WTC11 (cell line): Measurements from ENCODE around the gene HMGXB4. TPM values are rescaled to one million over a fixed set of nuclear protein-coding genes. Genes with fewer than 3 reads are reported as not detected.
A peak's percentile ranks its signal among the peaks of the same experiment; 100 is the strongest.

Source experiments
- ATF2 ChIP-seq: sonication (generic); formaldehyde crosslinking; IDR thresholded peaks from 2 replicates; pipeline ENCODE4 v1.8.1; 2022; ENCODE audit warnings: low read depth, missing genetic modification reagents, borderline replicate concordance
- CREB1 ChIP-seq: sonication (generic); formaldehyde crosslinking; IDR thresholded peaks from 2 replicates; pipeline ENCODE4 v1.8.0; 2023; ENCODE audit warnings: mild to moderate bottlenecking, missing genetic modification reagents
- E2F4 ChIP-seq: sonication (generic); formaldehyde crosslinking; IDR thresholded peaks from 2 replicates; pipeline ENCODE4 v1.8.1; 2022; ENCODE audit warnings: low read depth, mild to moderate bottlenecking, moderate library complexity, missing genetic modification reagents, borderline replicate concordance
- EMX1 ChIP-seq: fragments of 250-450 bp; sonication (Bioruptor Pico); IDR thresholded peaks from 2 replicates; pipeline ENCODE4 v1.8.0; 2021; ENCODE audit warnings: mild to moderate bottlenecking
- ETV6 ChIP-seq: sonication (generic); formaldehyde crosslinking; IDR thresholded peaks from 2 replicates; pipeline ENCODE4 v1.8.1; 2022; ENCODE audit warnings: mild to moderate bottlenecking, missing genetic modification reagents
- FOXK1 ChIP-seq: sonication (generic); formaldehyde crosslinking; IDR thresholded peaks from 2 replicates; pipeline ENCODE4 v1.8.0; 2022; ENCODE audit warnings: mild to moderate bottlenecking, moderate library complexity, missing genetic modification reagents
- FOXP1 ChIP-seq: sonication (generic); formaldehyde crosslinking; IDR thresholded peaks from 2 replicates; pipeline ENCODE4 v1.8.0; 2022; ENCODE audit warnings: missing genetic modification reagents, mild to moderate bottlenecking, moderate library complexity, borderline replicate concordance
- GABPB1 ChIP-seq: sonication (generic); formaldehyde crosslinking; IDR thresholded peaks from 2 replicates; pipeline ENCODE4 v1.8.1; 2023; ENCODE audit warnings: mild to moderate bottlenecking, missing genetic modification reagents
- GRHL2 ChIP-seq: fragments of 250-450 bp; sonication (Bioruptor Pico); IDR thresholded peaks from 2 replicates; pipeline ENCODE4 v1.8.0; 2022; ENCODE audit warnings: mild to moderate bottlenecking, moderate library complexity; ENCODE audit not compliant: insufficient replicate concordance, severe bottlenecking
- GTF2I ChIP-seq: fragments of 250-450 bp; sonication (Bioruptor Pico); conservative IDR thresholded peaks from 2 replicates; pipeline ENCODE4 v1.4.0; 2021; ENCODE audit warnings: mild to moderate bottlenecking
- HMGA2 ChIP-seq: fragments of 250-450 bp; sonication (Bioruptor Pico); IDR thresholded peaks from 2 replicates; pipeline ENCODE4 v1.4.0; 2021; ENCODE audit warnings: mild to moderate bottlenecking, moderate library complexity
- IRF2 ChIP-seq: sonication (generic); formaldehyde crosslinking; IDR thresholded peaks from 2 replicates; pipeline ENCODE4 v1.8.0; 2022; ENCODE audit warnings: low read depth, missing genetic modification reagents, borderline replicate concordance
- MLX ChIP-seq: sonication (generic); formaldehyde crosslinking; IDR thresholded peaks from 2 replicates; pipeline ENCODE4 v1.8.1; 2023; ENCODE audit warnings: mild to moderate bottlenecking, missing genetic modification reagents, moderate library complexity
- NFATC4 ChIP-seq: fragments of 250-450 bp; sonication (Bioruptor Pico); IDR thresholded peaks from 2 replicates; pipeline ENCODE4 v1.9.0; 2021; ENCODE audit warnings: mild to moderate bottlenecking
- NR1H2 ChIP-seq: sonication (generic); formaldehyde crosslinking; IDR thresholded peaks from 2 replicates; pipeline ENCODE4 v1.9.0; 2021; ENCODE audit warnings: mild to moderate bottlenecking, moderate library complexity, missing genetic modification reagents
- NR3C1 ChIP-seq: sonication (generic); formaldehyde crosslinking; conservative IDR thresholded peaks from 2 replicates; pipeline ENCODE4 v1.8.1; 2023; ENCODE audit warnings: low read depth, mild to moderate bottlenecking, missing genetic modification reagents
- OVOL2 ChIP-seq: fragments of 250-450 bp; sonication (Bioruptor Pico); IDR thresholded peaks from 2 replicates; pipeline ENCODE4 v1.9.0; 2021; ENCODE audit warnings: mild to moderate bottlenecking, borderline replicate concordance
- PRRX2 ChIP-seq: fragments of 250-450 bp; sonication (Bioruptor Pico); IDR thresholded peaks from 2 replicates; pipeline ENCODE4 v1.8.0; 2021; ENCODE audit warnings: mild to moderate bottlenecking
- RELA ChIP-seq: sonication (generic); formaldehyde crosslinking; IDR thresholded peaks from 2 replicates; pipeline ENCODE4 v1.8.1; 2022; ENCODE audit warnings: missing genetic modification reagents, mild to moderate bottlenecking, borderline replicate concordance
- RORB ChIP-seq: fragments of 250-450 bp; sonication (Bioruptor Pico); IDR thresholded peaks from 2 replicates; pipeline ENCODE4 v1.9.0; 2021; ENCODE audit warnings: mild to moderate bottlenecking
- TCF7 ChIP-seq: sonication (generic); formaldehyde crosslinking; IDR thresholded peaks from 2 replicates; pipeline ENCODE4 v1.8.0; 2022; ENCODE audit warnings: mild to moderate bottlenecking, low read depth, missing genetic modification reagents, moderate library complexity
- TEAD1 ChIP-seq: sonication (generic); formaldehyde crosslinking; IDR thresholded peaks from 2 replicates; pipeline ENCODE4 v1.8.0; 2022; ENCODE audit warnings: mild to moderate bottlenecking, missing genetic modification reagents
- TEAD4 ChIP-seq: sonication (generic); formaldehyde crosslinking; IDR thresholded peaks from 2 replicates; pipeline ENCODE4 v1.8.0; 2022; ENCODE audit warnings: mild to moderate bottlenecking, missing genetic modification reagents
- USF2 ChIP-seq: sonication (generic); formaldehyde crosslinking; IDR thresholded peaks from 2 replicates; pipeline ENCODE4 v1.8.1; 2023; ENCODE audit warnings: mild to moderate bottlenecking, missing genetic modification reagents, moderate library complexity
- ZBTB21 ChIP-seq: sonication (generic); formaldehyde crosslinking; IDR thresholded peaks from 2 replicates; pipeline ENCODE4 v1.8.1; 2023; ENCODE audit warnings: mild to moderate bottlenecking, missing genetic modification reagents, borderline replicate concordance
- ZNF232 ChIP-seq: sonication (generic); formaldehyde crosslinking; IDR thresholded peaks from 2 replicates; pipeline ENCODE4 v1.8.0; 2022; ENCODE audit warnings: mild to moderate bottlenecking, missing genetic modification reagents
- ZNF263 ChIP-seq: sonication (generic); formaldehyde crosslinking; IDR thresholded peaks from 2 replicates; pipeline ENCODE4 v1.8.1; 2022; ENCODE audit warnings: low read depth, mild to moderate bottlenecking, moderate library complexity, missing genetic modification reagents
- ZNF396 ChIP-seq: fragments of 250-450 bp; sonication (Bioruptor Pico); IDR thresholded peaks from 2 replicates; pipeline ENCODE4 v1.8.0; 2021; ENCODE audit warnings: mild to moderate bottlenecking, moderate library complexity, borderline replicate concordance
- ZNF416 ChIP-seq: fragments of 250-450 bp; sonication (Bioruptor Pico); IDR thresholded peaks from 2 replicates; pipeline ENCODE4 v1.9.0; 2021; ENCODE audit warnings: mild to moderate bottlenecking, inconsistent platforms
- ZNF423 ChIP-seq: fragments of 250-450 bp; sonication (Bioruptor Pico); IDR thresholded peaks from 2 replicates; pipeline ENCODE4 v2.1.2; 2022; ENCODE audit warnings: mild to moderate bottlenecking, moderate library complexity
- ZNF512 ChIP-seq: sonication (generic); formaldehyde crosslinking; IDR thresholded peaks from 2 replicates; pipeline ENCODE4 v1.8.1; 2022; ENCODE audit warnings: missing genetic modification reagents, borderline replicate concordance
- total RNA-seq: library from RNA; stranded (reverse); gene quantifications from 3 replicates; pipeline ENCODE4 v1.2.3, GENCODE V29; 2021
- TF ChIP-seq, protein P1 (sequence below): sonication (generic); formaldehyde crosslinking; IDR thresholded peaks from 2 replicates; pipeline ENCODE4 v1.8.1; 2023; ENCODE audit warnings: mild to moderate bottlenecking, missing genetic modification reagents
- TF ChIP-seq, protein P2 (sequence below): fragments of 250-450 bp; sonication (Bioruptor Pico); IDR thresholded peaks from 2 replicates; pipeline ENCODE4 v1.8.0; 2021; ENCODE audit warnings: mild to moderate bottlenecking

Gene HMGXB4
- total RNA-seq, 1 experiment from 2014 or later, result 42.1 TPM

DNA sequence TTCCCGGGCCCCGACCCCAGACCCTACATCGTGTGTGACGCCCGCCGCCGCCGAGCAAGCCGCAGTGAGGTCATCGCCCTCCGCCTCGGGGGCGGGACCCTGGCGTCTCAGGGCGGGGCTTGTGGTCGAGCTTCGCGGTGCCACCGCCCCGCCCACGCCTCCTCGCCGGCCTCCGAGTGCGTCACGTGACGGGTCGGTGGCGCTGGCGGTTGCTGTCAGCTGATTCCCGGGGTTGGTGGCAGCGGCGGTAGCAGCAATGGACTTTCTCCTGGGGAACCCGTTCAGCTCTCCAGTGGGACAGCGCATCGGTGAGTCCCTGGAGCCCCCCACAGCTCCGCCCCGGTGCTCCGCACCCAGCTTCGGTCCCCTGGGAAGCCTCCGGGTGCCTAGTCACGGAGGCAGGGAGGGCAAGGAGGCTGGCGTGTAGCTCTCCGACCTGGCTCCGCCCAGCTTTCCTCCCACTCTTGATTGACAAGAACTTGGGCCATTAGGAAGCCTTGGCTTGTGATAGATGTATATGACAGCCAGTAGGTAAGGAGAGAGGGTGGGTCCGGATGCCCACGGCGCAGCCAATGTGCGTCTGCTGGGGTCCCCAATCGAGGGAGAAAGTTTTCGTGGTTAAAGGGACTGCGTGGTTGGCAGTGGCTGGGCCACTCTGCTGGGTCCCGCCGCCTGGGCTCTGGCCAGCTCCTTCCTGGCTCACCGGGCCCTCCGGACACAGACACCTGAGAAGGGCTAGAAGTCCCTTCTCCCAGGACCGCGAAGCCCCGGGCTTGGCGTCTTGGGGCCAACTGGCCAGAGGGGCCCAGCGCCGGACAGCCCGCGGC lies 42.6 kb downstream of the HMGXB4 start, which contains the start of gene TOM1 (continued):
- TF ChIP-seq ZNF396 (no peak), ZNF263 (CRISPR knock-in tag) (no peak), ZNF512 (CRISPR knock-in tag) (no peak), GRHL2 (CRISPR knock-in tag) (no peak), GTF2I (no peak), ZNF232 (CRISPR knock-in tag) (no peak), E2F4 (CRISPR knock-in tag) (no peak), RELA (0 out of 2 replicates have a peak, but pooled peaks have one; percentile 28), TEAD4 (CRISPR knock-in tag) (no peak), ZNF423 (CRISPR knock-in tag) (no peak), NR3C1 (CRISPR knock-in tag) (no peak), FOXK1 (CRISPR knock-in tag) (peak; percentile 78; the same call in 1 of the 2 replicates), RORB (CRISPR knock-in tag) (no peak), NFATC4 (CRISPR knock-in tag) (no peak), HMGA2 (CRISPR knock-in tag) (no peak), PRRX2 (0 out of 2 replicates have a peak, but pooled peaks have one; percentile 18), ETV6 (CRISPR knock-in tag) (no peak), TEAD1 (no peak), OVOL2 (CRISPR knock-in tag) (no peak), ATF2 (no peak), IRF2 (no peak), NR1H2 (CRISPR knock-in tag) (no peak), MLX (no peak), ZBTB21 (peak; percentile 92; the same call in 1 of the 2 replicates), GABPB1 (CRISPR knock-in tag) (peak; percentile 28), USF2 (CRISPR knock-in tag) (peak; percentile 100), ZNF416 (CRISPR knock-in tag) (no peak), EMX1 (CRISPR knock-in tag) (no peak), FOXP1 (CRISPR knock-in tag) (peak; percentile 80; the same call in 1 of the 2 replicates), TCF7 (CRISPR knock-in tag) (no peak), CREB1 (no peak)
- TF ChIP-seq, protein P1, sequence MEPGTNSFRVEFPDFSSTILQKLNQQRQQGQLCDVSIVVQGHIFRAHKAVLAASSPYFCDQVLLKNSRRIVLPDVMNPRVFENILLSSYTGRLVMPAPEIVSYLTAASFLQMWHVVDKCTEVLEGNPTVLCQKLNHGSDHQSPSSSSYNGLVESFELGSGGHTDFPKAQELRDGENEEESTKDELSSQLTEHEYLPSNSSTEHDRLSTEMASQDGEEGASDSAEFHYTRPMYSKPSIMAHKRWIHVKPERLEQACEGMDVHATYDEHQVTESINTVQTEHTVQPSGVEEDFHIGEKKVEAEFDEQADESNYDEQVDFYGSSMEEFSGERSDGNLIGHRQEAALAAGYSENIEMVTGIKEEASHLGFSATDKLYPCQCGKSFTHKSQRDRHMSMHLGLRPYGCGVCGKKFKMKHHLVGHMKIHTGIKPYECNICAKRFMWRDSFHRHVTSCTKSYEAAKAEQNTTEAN (CRISPR knock-in tag), result 0 out of 2 replicates have a peak, but pooled peaks have one; percentile 65
- TF ChIP-seq, protein P2, sequence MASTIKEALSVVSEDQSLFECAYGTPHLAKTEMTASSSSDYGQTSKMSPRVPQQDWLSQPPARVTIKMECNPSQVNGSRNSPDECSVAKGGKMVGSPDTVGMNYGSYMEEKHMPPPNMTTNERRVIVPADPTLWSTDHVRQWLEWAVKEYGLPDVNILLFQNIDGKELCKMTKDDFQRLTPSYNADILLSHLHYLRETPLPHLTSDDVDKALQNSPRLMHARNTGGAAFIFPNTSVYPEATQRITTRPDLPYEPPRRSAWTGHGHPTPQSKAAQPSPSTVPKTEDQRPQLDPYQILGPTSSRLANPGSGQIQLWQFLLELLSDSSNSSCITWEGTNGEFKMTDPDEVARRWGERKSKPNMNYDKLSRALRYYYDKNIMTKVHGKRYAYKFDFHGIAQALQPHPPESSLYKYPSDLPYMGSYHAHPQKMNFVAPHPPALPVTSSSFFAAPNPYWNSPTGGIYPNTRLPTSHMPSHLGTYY (CRISPR knock-in tag), result no peak
